ENCODE measurements around the gene NALCN. TPM values are rescaled to one million over a fixed set of nuclear protein-coding genes. Genes with fewer than 3 reads are reported as not detected.

NALCN gene
- total and polyA plus RNA-seq, 2 of the 8 experiments (the other 6 are each of a cell fraction or from before 2014, with no cell fraction given), result 0.26 to 0.54 TPM

- no peak overlapping the region for H3K14ac ChIP-seq (ENCODE audit: insufficient read length)
- no peak overlapping the region for H3K4me3 ChIP-seq (ENCODE audit: extremely low read depth in 1 of 4, insufficient read depth in 2 of 4, low read depth in 3 of 4, low read length in 4 of 4)
- no peak overlapping the region for H4K8ac ChIP-seq (ENCODE audit: extremely low read depth, insufficient read depth, low read length)
- no peaks in the 10 kb centered on the region for H3K9me3 ChIP-seq (ENCODE audit: insufficient read depth in 2 of 2, low read depth in 1 of 2, low read length in 1 of 2)
- ChIA-PET POLR2A (ENCODE audit: partially characterized antibody) (no interaction called here), CTCF (ENCODE audit: partially characterized antibody) (interaction anchor here (0.6 kb wide), 1 partner anchor 238 kb away, joined by 3 read pairs; no protein-coding TSS in a partner anchor)
- H2BK120ac ChIP-seq (replicated peaks; ENCODE audit: low read depth, low read length), result peak overlapping the region; percentile 72
- H2AK5ac ChIP-seq (ENCODE audit: low read depth, low read length), result no peak overlapping the region
- H3K23ac ChIP-seq (ENCODE audit: insufficient read length), result no peak overlapping the region
- H3K79me1 ChIP-seq (ENCODE audit: low read depth, low read length), result no peaks in the 10 kb centered on the region
- H2BK15ac ChIP-seq (ENCODE audit: low read length), result no peak overlapping the region
- H2BK5ac ChIP-seq (ENCODE audit: low read depth, low read length), result no peak overlapping the region
- H3K4me1 ChIP-seq (replicated peaks in 1 of 4; ENCODE audit: control insufficient read depth in 3 of 4, insufficient read depth in 4 of 4, low read length in 3 of 4), result peaks cover 0 to 5% (median 0%) of the 10 kb centered on the region in 4 experiments; a peak in 1 of 7 replicates
- H3K36me3 ChIP-seq (ENCODE audit: control insufficient read depth in 2 of 4, insufficient read depth in 4 of 4, low read length in 3 of 4), result no peaks in the 10 kb centered on the region
- FAIRE-seq (no peak), DNase-seq (ENCODE audit: low read depth in 1 of 2, low spot score in 2 of 2) (no peak)
- H2AFZ ChIP-seq (ENCODE audit: low read length), result no peak overlapping the region
- no peak overlapping the region for H2BK20ac ChIP-seq (ENCODE audit: low read length)
- H3K27ac ChIP-seq (ENCODE audit: low read depth, low read length), result no peak overlapping the region
- H3K4me2 ChIP-seq (ENCODE audit: insufficient read depth in 1 of 2, low read depth in 2 of 2, low read length in 2 of 2), result no peak overlapping the region
- H3K56ac ChIP-seq (replicated peaks; ENCODE audit: insufficient read length, low read depth, low read length), result no peak overlapping the region
- no peak overlapping the region for H3K4ac ChIP-seq (replicated peaks; ENCODE audit: insufficient read length, low read depth, low read length)
- H3K79me2 ChIP-seq (ENCODE audit: control insufficient read depth in 1 of 2, insufficient read depth in 2 of 2, low read length in 2 of 2), result no peaks in the 10 kb centered on the region
- H4K20me1 ChIP-seq (replicated peaks in 1 of 2; ENCODE audit: control insufficient read depth in 1 of 2, insufficient read depth in 2 of 2, low read length in 2 of 2), result no peaks in the 10 kb centered on the region
- H2BK12ac ChIP-seq (ENCODE audit: low read depth, low read length), result no peak overlapping the region
- H3K27me3 ChIP-seq (replicated peaks in 1 of 4; ENCODE audit: control insufficient read depth in 3 of 4, extremely low read depth in 1 of 4, insufficient read depth in 3 of 4, low read length in 3 of 4), result no peaks in the 10 kb centered on the region
- H4K5ac ChIP-seq (ENCODE audit: insufficient read length, low read depth, low read length), result no peak overlapping the region
- no peak overlapping the region for H3K9ac ChIP-seq (replicated peaks in 1 of 4; ENCODE audit: extremely low read depth in 1 of 4, low read depth in 3 of 4, low read length in 3 of 4)
- WGBS, 2 experiments (ENCODE audit: extremely low coverage in 1 of 2, insufficient coverage in 1 of 2, insufficient read length in 1 of 2, insufficient replicate concordance in 2 of 2, low coverage in 1 of 2, low lambda C conversion rate in 2 of 2, missing lambda C conversion rate in 1 of 2), result 92% methylated on average over 2 of the region's 2 CpGs; no CpG with 5 or more reads in 1 of the 2 experiments
- H4K91ac ChIP-seq (replicated peaks; ENCODE audit: insufficient read length, low read length), result no peak overlapping the region
- H3K18ac ChIP-seq (ENCODE audit: extremely low read depth, low read length), result no peak overlapping the region
- H3K23me2 ChIP-seq (ENCODE audit: low read depth, low read length), result no peaks in the 10 kb centered on the region; the same call in 1 of the 2 replicates
- TF ChIP-seq TAF7 (optimal IDR thresholded peaks at IDR 0.05; ENCODE audit: borderline replicate concordance, low read depth, low read length) (no peak), SIX5 (IDR thresholded peaks at IDR 0.05; ENCODE audit: low read depth, low read length) (no peak), GTF2F1 (IDR thresholded peaks at IDR 0.05; ENCODE audit: borderline replicate concordance, low read depth, low read length) (no peak), USF2 (IDR thresholded peaks at IDR 0.05; ENCODE audit: low read length) (no peak), RNF2 (IDR thresholded peaks at IDR 0.05; ENCODE audit: borderline replicate concordance, low read depth, low read length, missing control alignments, poor library complexity, severe bottlenecking) (no peak), CHD1 (IDR thresholded peaks at IDR 0.05; ENCODE audit: low read depth, low read length) (no peak), SIRT6 (IDR thresholded peaks at IDR 0.05; ENCODE audit: low read length) (no peak)
- TF ChIP-seq, protein P1, sequence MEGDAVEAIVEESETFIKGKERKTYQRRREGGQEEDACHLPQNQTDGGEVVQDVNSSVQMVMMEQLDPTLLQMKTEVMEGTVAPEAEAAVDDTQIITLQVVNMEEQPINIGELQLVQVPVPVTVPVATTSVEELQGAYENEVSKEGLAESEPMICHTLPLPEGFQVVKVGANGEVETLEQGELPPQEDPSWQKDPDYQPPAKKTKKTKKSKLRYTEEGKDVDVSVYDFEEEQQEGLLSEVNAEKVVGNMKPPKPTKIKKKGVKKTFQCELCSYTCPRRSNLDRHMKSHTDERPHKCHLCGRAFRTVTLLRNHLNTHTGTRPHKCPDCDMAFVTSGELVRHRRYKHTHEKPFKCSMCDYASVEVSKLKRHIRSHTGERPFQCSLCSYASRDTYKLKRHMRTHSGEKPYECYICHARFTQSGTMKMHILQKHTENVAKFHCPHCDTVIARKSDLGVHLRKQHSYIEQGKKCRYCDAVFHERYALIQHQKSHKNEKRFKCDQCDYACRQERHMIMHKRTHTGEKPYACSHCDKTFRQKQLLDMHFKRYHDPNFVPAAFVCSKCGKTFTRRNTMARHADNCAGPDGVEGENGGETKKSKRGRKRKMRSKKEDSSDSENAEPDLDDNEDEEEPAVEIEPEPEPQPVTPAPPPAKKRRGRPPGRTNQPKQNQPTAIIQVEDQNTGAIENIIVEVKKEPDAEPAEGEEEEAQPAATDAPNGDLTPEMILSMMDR (IDR thresholded peaks at IDR 0.05; ENCODE audit: control extremely low read depth in 1 of 3, insufficient read depth in 1 of 3, low read depth in 1 of 3, low read length in 3 of 3), result no peak
- TF ChIP-seq, protein P2, sequence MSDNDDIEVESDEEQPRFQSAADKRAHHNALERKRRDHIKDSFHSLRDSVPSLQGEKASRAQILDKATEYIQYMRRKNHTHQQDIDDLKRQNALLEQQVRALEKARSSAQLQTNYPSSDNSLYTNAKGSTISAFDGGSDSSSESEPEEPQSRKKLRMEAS (IDR thresholded peaks at IDR 0.05), result no peak
Measured at GRCh38 chr13:101382701-101383100, 33.6 kb downstream of the NALCN start.

All from H1 (cell line).